HG03025 (cell line): ENCODE measurements around the gene USPL1.
"Not testable (repeated sequence)": the region's sequence is repeated elsewhere in the genome, so short reads cannot be mapped to it uniquely, and the experiment has no call there.

ENCODE experiments used
- ATAC-seq: cut with Tn5 transposase; IDR thresholded peaks from one replicate; pipeline ENCODE4 v1.9.1; 2021; ENCODE audit warnings: mild to moderate bottlenecking, moderate library complexity; ENCODE audit not compliant: unreplicated experiment, low FRiP score

Gene USPL1

DNA sequence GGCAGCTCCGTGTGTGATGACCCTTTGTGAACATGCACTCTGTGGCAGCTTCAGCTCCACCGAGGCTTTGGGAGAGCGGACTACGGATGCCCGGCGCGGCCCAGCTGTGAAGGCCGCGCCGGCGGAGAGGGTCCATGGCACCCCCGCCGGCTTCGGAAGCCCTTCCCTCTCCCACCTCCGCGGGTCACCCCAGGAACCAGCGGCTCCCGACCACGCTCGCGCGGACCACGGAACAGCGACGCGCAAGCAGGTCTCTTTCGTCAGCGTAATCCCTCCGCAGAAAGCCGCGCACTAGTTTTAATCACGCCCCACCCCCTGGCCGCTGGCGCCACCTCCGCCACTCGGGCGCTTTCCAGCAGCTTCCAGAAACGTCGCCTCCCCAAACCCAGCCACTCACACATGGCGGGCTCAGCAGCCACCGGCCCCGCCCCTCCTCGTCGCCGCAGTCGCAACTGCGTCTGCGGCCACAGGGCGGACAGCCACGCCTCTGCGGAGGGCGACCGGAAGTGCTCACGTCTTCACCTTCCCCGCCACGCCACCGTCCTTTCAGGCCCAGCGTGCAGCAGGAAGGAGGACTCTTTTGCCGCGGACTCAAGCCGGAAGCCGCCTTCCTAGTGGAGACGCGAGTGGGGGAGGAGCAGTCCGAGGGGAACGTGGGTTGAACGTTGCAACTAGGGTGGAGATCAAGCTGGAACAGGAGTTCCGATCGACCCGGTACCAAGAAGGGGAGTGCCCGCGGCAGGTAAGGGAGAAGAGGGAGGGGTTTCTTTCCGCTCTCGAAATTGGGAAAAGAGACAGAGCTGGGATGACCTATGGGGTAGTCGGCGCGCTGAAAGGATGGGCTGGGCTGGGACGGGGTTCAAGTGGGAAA lies at the start of gene USPL1:
Gene USPL1 (plus strand): TSS at position 606 of the 871 bp plus-strand sequence. CDS start 3,221 bp downstream, outside the sequence.
- ATAC-seq, result peak; percentile 84

DNA sequence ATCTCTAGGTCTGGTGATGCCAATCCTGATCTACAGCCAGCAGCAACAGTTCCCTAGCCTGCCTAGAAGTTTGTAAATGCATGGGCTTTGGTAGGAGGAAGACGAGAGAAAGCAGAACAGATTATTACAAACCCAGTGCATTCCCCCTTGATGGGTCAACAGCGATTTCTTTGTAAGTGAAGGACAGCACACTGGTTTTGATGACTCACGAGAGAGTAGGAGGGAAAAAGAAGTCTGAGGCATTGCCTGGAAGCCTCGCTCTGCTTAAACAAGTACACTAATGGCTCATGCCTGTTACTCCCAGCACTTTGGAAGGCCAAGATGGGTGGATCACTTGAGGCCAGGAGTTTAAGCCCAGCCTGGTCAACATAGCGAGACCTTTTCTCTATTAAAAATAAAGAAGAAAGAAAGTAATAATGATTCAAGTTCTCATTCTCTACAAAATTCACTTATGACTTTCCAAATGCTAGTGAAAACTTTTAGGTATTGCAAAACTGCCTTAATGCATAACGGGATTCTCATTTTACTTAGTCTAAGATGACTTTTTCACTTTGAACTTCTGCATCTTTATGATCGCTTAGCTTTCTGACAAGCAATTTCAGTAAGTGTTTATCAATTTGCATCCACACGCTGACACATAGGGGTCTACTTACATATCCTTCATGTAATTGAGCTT lies 47.7 kb upstream of the USPL1 start:
- ATAC-seq, result no peak

- ATAC-seq, result no peak
Observed at GRCh38 chr13:30570691-30571090, 47.0 kb upstream of the USPL1 start.

GRCh38 chr13:30572859-30573275 lies 44.9 kb upstream of the USPL1 start:
- ATAC-seq, result no peak

DNA sequence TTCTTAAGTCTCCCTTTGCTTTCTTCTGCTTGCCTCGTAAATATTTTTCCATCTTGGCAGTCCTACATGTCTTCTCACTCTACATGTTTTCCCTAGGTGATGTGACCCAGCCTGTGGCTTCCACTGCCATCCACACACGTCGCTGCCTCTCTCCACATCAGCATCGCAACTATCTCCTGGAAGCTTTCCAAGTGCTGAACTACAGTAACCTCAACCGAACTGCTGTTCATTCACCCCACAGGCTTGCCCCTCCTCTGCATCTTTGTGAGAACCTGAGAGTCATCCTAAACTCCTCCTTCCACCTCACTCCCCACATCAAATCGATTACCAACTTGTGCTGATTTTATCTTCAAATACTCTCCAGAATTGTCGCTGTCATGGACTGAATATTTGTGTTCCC lies 41.2 kb upstream of the USPL1 start:
- ATAC-seq, result no peak

DNA sequence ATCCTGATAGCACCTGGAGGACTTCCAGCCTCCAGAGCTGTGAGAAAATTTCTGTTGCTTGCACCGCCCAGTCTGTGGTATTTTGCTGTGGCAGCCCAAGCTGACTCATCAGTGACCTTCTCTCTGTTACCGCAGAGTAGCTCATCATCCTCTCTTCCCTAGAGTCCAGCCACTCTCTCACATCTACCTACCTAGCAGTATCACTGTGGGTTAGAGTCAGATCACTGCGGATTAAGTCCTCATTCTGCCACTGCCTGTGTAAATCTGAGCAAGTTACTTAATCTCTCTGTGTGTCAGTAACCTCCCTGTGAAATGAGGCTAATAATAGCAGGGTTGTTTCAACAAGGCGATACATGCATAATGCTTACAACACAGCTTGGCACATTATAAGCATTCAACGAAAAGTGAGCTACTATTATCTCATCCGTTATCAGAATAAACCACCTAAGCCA lies 40.3 kb upstream of the USPL1 start:
- ATAC-seq, result peak; percentile 82

DNA sequence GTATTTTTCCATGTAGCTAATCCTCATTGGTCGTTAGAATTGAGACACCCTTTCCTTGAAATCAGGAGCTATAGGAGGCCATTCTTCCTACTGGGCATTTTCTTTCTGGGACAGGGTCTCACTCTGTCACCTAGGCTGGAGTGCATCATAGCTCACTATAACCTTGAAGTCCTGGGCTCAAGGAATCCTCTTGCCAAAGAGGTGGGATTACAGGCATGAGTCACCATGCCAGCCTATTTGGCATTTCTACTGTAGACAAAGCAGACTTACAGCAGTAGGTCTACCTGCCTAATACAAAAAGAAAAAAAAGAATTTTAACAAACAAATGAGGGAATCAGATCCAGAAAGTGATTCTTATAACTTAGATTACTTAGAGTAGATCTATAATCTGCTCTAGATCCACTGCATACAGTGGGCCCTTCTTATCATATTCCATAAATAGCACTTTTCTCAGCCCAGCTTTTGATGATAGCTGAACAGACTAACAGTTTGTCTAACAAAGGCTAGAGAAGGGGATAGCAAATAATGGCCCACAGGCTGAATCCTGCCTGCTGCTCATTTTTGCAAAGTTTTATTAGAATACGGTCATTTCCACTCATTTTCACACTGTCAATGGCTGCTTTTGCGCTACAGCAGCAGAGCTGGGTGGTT lies 36.7 kb upstream of the USPL1 start:
- ATAC-seq, result no peak

DNA sequence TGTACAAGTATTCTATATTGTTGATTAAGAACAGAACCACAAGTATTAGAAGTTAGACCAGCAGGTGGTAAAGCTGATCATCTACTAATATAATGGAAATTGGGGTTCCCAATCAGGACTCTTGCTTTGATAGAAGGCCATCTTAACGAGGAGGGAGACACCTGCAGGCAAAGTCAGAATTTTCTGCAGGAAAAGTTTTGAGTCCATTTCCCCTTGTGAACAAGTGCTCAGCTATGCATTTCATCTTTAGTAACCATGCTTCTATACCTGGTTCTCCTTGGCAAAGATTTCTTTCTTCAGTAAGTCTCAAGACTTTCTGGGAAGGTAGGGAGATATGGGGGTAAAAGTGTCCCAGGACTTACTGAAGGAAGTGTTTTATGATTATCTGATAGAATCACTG lies 36.1 kb upstream of the USPL1 start:
- no peak for ATAC-seq

GRCh38 chr13:30584051-30584731 lies 33.5 kb upstream of the USPL1 start:
- ATAC-seq, result no peak

DNA sequence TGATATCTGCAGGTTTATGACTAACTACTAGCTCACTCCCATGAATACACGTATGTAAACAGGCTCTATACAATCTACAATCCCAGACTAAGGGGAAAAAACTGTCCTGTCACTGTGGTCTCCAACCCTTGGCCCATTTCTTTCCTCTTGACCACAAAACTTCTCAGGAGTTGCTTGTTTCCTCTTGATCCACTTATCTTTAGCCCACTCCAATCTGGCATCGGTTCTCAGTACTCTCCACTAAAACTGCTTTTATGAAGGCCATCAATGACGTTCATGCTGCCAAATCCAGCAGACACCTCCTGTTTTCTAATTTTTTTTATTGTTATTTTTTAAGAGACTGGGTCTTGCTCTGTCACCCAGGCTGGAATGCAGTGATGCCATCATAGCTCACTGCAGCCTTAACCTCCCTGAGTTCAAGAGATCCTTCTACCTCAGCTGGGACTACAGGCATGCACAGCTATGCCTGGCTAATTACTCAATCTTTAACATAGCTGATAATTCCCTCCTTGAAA lies 31.9 kb upstream of the USPL1 start:
- ATAC-seq, result no peak

DNA sequence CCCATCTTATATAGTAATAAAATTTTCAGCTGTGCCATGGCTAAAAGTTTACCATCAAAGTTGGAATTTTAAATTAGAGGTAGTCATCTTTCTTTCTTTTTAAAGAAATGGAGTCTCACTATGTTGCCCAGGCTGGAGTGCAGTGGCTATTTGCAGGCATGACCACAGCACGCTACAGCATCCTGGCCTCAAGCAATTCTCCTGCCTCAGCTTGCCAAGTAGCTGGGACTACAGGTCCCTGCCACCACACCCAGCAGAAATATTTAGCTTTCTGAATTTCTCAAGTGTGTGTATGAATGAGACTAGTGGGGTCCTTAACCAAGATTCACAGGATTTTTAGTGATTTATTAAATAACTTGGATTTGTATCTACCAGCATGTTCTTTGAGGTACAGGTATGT lies 30.5 kb upstream of the USPL1 start:
- no peak for ATAC-seq

- ATAC-seq, result no peak
Observed at GRCh38 chr13:30587739-30588138, 30.0 kb upstream of the USPL1 start.

DNA sequence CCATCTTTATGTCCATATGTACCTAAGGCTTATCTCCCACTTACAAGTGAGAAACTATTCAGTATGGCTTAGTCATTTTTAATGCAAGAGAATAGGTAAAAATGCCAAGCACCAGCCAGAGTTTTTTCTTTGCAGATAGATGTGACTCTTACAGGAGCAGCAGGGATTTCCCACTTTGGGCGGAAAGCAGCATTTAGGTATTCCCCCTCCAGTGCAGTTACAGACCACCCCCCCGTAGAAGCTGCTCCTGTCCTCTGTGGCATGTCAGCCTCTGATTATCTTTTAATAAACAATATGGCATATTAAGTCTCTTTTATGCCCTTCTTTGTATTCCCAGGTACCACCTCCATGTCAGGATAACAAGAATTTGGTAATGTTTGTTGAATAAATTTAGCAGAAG lies 24.7 kb upstream of the USPL1 start:
- no peak for ATAC-seq

DNA sequence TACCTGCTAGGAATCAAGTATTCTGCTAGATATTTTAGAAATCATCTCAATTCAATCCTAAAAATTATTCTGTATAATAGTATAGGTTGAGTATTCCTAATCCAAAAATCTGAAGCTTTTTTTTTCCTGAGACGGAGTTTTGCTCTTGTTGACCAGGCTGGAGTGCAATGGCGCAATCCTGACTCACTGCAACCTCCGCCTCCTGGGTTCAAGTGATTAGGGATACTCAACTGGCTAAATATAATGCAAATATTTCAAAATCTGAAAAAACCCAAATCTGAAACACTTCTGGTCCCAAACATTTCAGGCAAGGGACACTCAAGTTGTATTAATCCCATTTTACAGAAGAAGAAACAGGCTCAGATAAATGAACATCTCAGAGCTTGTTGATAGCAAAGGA lies 17.2 kb upstream of the USPL1 start:
- no peak for ATAC-seq

DNA sequence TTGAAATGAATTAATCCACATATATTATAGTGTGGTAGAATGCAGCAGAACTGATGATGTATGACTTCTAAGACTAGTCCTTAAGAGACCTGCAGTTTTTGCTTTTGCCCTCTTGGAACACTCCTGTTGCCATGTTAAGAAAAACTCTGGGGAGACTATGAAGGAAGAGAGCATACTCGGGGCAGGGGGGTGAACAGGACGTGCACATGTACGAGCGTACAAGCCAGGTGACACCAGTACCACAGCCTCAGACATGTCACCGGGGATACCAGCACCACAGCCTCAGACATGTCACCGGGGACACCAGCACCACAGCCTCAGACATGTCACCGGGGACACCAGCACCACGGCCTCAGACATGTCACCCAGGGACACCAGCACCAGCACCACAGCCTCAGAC lies 15.9 kb upstream of the USPL1 start:
- ATAC-seq, result no peak

DNA sequence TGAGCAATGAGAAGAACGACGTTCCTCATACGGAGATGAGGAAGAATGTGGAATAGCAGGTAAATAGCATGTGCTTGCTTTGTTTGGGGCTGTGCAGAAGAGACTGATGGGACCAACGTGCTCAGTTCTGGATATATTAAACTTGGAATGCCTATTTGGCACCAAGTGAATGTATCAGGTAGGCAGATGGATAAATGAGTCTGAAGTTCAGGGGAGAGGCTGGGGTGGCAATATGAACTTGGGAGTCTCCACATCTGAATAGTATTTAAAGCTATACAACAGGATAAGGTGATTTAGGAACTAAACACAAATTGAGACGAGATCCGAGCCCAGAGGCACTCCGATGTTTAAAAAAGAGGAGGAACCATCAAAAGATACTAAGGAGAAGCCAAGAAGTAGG lies 12.7 kb upstream of the USPL1 start:
- ATAC-seq, result no peak

GRCh38 chr13:30607186-30607585 lies 10.5 kb upstream of the USPL1 start:
- ATAC-seq, result not testable (repeated sequence)

- peak; percentile 98 for ATAC-seq
Observed at GRCh38 chr13:30607908-30608307, 9.8 kb upstream of the USPL1 start.

DNA sequence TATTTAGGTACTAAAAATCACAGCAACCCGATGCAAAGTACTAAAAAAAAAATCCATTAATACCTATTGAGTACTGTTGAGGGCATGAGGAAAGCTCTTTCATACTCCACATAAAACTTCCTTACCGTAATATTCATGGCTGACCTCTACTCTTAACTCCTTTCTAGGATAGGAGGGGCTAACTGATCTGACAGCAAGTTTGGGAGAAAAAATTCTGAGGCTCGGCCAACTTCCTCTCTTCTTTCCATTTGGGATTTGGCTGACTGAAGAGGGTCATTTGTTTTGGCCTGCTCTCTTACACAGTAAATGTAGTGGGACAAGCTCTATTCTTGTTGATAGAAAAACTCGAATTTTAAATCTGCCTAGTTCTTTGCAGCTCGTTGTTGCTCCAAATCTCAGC lies 9.4 kb upstream of the USPL1 start:
- no peak for ATAC-seq

DNA sequence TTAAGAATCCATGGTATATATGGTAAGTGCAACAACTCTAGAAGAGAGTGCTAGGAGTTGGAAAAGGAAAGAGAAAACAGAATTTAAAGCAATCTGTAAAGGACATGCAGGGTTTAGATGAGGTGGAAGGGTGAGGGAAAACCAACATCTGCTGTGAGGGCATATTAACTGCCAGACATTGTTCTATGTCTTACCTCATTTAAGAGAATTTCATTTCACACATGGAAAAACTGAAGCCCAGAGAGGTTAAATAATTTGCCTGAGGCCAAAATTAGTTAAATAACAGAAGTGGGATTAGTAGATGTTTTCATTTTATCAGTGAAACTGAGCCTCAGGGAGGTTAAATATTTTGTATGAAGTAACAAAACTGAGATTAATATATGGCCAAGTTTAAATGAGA lies 7.4 kb upstream of the USPL1 start:
- ATAC-seq, result no peak

DNA sequence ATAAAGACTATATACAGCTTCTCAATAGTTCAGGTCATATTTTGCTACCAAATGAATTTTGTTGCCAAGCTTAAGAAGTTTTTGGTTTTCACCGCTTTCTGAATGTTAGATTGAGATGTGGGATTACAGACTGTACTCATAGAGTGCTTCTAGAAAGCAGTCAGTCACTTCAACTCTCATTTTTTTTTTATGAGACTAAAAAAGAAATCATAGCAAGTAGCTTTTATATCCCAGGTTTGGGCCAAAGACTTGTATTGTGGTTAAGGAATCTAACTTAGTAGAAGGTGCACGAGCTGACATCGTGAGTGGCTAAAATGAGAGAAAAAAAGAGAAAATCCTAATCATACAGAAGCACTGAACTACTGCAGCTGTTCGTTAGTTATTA lies 2.2 kb upstream of the USPL1 start:
- ATAC-seq, result no peak
